Sciatic nerve (tissue), 2 donors: ENCODE data around the gene TM7SF3. TPM values are rescaled to one million over a fixed set of nuclear protein-coding genes. Genes with fewer than 3 reads are reported as not detected.
"Not testable (repeated sequence)": the region's sequence is repeated elsewhere in the genome, so short reads cannot be mapped to it uniquely, and the experiment has no call there.

ENCODE experiments used
- ATAC-seq: fragments of 200-7000 bp; cut with Tn5 transposase; one replicate; pipeline ENCODE4 v1.9.1; 2020; ENCODE audit warnings: mild to moderate bottlenecking, moderate library complexity
- DNase-seq: peaks from one replicate; pipeline ENCODE4 v3.0.0-alpha.2; 2020; ENCODE audit warnings: low spot score
- intact Hi-C: fragments of 100-400 bp; cut with DNase I; formaldehyde crosslinking; loops from one replicate; pipeline ENCODE4 v1.14.2; 2022
- total RNA-seq: library from RNA; stranded (reverse); fragmentation: NEBNext Ultra II Directional; extraction: Animal tissue kit (Norgen Biotek cat#: 25700); gene quantifications from one replicate; pipeline ENCODE4 v1.2.1, GENCODE V29; 2021
- donor health status: DM: no; HTN: no; CAD: no.
- donor health status: DM: no; HTN: no; CAD: no.

The TM7SF3 gene, protein sequence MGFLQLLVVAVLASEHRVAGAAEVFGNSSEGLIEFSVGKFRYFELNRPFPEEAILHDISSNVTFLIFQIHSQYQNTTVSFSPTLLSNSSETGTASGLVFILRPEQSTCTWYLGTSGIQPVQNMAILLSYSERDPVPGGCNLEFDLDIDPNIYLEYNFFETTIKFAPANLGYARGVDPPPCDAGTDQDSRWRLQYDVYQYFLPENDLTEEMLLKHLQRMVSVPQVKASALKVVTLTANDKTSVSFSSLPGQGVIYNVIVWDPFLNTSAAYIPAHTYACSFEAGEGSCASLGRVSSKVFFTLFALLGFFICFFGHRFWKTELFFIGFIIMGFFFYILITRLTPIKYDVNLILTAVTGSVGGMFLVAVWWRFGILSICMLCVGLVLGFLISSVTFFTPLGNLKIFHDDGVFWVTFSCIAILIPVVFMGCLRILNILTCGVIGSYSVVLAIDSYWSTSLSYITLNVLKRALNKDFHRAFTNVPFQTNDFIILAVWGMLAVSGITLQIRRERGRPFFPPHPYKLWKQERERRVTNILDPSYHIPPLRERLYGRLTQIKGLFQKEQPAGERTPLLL
- total RNA-seq: 58.9 TPM

DNA sequence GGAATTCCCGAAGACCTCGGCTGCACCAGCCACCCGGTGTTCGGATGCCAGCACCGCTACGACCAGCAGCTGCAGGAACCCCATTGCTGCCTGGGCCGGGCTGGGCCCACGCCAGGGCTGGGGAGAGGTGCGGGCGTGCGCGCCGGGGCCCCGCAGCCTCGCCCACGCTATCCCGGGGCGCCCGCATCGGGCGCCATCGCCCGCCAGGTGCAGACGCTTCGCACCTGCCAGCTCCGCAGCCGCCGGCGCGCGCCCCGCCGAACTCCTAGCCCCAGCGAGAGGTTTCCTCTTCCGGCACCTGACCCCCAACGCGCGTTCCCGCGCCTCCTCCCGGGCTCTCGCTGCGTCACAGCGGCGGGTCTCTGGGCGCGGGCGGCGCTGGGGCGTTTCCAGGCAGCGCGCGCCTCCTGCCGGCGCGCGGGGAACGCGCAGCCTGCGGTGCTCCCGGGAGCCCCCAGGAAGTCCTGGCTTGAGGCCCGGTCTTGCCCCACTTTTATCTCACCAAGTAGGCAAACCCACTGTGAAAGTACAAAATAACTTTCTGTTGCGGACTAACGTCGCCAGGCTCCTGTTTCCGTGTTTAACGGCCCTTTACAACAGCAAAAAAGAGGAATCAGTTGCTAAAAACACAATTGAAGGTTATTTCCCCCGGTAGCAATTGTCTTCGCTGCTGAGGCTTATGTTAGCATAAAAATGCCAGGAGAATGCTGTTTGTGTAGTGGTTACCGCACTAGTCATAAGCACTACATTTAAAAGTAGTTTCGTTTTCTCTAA, at the start of gene TM7SF3:
TSS of gene TM7SF3 (minus strand) at position 300 of the 774 bp plus-strand sequence. CDS start at position 84, 216 bp downstream.
- peak; percentile 93 for ATAC-seq
- intact Hi-C loops: loop anchor here (10.0 kb wide), 1 partner anchor 291 kb away; no protein-coding TSS in a partner anchor
- DNase-seq: peak; percentile 95

DNA sequence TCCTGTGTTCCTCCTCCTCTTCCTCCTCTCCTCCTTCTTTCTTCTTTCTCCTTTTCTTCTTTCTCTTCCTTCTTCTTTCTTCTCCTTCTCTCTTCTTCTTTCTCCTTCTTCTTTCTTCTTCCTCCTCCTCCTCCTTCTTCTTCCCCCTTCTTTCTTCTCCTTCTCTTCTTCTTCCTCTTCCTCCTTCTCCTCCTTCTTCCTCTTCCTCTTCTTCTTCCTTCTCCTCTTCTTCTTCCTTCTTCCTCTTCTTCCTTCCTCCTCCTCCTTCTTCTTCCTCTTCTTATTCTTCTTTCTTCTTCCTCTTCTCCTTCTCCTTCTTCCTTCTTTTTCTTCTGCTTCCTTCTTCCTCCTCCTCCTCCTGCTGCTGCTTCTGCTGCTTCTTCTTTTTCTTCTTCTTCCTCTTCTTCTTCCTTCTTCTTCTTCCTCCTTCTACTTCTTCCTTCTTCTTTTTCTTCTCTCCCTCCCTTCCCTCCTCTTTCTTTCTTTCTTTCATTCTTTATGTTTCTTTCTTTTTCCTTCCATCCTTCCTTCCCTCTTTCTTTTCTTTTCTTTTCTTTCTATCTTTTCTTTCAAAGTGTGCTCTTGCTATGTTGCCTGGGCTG, 49.2 kb upstream of the TM7SF3 start:
- intact Hi-C loops: no loop called here
- ATAC-seq: no peak
- no peak for DNase-seq

DNA sequence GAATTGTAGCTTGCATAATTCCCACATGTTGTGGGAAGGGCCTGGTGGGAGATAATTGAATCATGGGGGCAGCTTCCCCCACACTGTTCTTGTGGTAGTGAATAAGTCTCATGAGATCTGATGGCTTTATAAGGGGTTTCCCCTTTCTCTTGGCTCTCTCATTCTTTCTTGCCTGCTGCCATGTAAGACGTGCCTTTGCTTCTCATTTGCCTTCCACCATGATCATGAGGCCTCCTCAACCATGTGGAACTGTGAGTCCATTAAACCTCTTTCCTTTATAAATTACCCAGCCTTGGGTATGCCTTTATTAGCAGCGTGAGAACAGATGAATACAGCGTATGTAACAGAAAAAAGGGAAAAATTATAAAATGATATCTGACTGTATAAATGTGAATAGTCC, 47.1 kb upstream of the TM7SF3 start:
- ATAC-seq: no peak
- intact Hi-C loops: no loop called here
- DNase-seq: no peak

DNA sequence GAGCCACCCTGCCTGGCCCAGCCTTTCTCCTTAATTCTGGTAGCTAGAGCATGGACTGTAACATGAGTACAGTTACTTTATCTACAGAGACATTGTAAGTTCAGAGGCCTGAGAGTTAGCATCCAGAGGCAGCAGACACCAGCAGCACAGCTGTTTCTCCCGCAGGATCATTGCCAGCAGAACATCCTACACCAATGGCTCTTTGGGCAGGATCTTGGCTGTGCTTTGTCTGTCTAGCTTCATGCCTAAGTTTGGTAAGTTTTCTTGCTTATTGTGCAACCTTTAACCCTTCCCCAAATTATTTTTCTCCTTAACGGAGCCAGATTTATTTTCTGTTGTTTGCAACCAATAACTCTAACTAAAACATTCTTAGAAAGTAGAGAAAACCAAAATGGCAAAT, 46.6 kb upstream of the TM7SF3 start:
- intact Hi-C loops: no loop called here
- ATAC-seq: no peak
- DNase-seq: no peak

DNA sequence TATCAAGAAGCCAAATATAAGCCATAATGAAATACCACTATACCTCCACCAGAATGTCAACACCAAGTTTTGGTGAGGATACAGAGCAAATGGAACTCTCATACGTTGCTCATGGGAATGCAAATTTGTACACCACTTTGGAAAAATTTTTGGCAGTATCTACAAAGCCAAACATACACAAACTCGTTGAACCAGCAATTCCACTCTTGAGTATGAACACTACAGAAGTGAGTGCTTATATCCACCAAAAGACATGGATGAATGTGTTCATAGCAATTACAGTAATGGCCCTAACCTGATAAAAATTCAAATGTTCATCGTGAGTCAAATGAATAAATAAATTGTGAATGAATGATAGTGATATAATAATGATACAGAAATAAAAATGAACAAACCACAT, 43.4 kb upstream of the TM7SF3 start:
- DNase-seq: no peak
- intact Hi-C loops: no loop called here
- no peak for ATAC-seq

DNA sequence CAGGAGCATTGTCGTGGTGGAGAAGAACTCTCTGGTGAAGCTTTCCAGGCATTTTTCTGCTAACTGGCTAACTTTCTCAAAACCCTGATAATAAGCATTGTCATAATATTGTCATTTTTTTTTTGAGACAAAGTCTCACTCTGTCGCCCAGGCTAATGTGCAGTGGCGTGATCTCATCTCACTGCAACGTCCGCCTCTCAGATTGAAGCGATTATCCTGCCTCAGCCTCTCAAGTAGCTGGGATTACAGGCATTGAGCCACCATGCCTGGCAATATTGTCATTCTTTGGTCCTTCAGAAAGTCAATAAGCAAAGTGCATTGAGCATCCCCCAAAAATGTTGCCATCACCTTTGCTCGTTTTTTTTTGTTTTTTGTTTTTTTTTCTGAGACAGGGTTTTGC, 41.8 kb upstream of the TM7SF3 start:
- DNase-seq: no peak
- ATAC-seq: no peak
- intact Hi-C loops: no loop called here

DNA sequence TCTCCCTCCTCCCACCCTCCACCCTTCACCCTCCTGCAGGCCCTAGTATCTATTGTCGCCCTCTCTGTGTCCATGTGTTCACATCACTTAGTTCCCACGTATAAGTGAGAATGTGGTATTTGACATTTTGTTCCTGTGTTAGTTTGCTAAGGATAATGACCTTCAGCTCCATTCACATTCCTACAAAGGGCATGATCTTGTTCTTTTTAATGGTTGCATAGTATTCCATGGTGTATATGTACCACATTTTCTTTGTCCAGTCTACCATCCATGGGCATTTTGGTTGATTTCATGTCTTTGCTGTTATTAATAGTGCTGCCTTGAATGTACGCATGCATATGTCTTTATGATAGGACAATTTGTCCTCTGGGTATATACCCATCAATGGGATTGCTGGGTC, 38.6 kb upstream of the TM7SF3 start:
- intact Hi-C loops: no loop called here
- no peak for ATAC-seq
- no peak for DNase-seq

DNA sequence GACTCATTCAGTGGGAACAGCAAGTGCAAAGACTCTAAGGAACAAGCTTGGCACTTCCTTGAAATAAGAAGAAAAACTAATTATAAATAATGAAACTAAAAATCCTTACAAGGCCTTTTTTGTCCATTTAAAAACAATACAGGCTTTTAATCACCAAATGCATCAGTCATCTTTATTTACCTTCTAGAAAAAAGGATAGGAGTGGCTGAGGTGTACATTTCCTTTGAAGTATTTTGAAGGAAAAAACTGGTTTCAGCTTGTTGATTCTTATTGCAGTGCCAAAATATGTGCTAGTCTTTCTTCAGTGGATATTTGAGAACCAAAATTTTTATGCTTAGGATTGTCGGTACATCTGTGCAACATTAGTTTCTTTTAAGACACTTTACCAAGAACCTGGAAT, 38.0 kb upstream of the TM7SF3 start:
- no peak for DNase-seq
- ATAC-seq: no peak
- intact Hi-C loops: no loop called here

DNA sequence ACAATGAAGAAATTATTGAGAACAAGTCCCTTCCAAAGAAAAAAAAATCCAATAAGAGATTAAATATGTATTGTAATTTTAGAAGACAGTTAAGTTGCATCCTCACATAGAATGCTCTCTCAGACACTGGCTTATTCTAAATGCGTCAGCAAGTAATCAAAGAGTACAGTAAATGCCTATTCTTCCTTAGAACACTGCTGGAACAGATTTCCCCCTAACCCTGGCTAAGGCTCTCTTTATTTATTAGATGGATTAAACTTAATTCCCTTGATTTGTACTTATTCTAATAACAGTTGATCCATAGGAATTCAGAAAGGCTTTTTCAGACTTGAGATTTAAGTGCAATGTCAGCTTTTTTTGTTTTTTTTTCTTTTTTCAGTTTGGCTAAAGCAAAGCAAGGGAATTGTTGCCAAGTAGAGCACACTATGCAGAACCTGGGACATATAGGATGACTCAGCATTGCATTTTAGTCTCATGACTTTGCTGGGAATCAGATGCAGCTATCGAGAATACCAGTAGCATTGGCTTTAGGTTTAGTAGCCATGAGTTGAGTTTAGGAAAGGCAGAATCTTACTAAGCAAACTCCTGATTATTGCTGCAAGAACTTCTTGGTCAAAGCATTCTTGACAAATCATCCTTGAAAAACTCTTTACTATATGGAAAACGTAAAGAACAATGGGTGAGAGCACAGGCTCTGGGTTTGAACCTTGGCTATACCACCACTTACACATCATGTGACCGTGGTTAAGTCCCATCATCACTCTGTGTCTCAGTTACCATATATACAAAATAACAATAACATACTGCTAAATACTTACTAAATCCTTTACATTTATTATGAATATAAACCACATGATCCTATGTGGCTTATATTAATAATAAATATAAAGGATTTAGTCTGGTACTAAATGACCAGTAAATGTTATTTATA, 34.9 kb upstream of the TM7SF3 start:
- DNase-seq (no peak), ATAC-seq (no peak)
- intact Hi-C loops: no loop called here

DNA sequence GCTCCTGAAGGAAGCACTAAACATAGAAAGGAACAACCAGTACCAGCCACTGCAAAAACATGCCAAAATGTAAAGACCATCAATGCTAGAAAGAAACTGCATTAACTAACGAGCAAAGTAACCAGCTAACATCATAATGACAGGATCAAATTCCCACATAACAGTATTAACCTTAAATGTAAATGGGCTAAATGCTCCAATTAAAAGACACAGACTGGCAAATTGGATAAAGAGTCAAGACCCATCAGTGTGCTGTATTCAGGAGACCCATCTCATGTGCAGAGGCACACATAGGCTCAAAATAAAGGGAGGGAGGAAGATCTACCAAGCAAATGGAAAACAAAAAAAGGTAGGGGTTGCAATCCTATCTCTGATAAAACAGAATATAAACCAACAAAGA, 27.8 kb upstream of the TM7SF3 start:
- ATAC-seq, DNase-seq, intact Hi-C loops: not testable (repeated sequence)

DNA sequence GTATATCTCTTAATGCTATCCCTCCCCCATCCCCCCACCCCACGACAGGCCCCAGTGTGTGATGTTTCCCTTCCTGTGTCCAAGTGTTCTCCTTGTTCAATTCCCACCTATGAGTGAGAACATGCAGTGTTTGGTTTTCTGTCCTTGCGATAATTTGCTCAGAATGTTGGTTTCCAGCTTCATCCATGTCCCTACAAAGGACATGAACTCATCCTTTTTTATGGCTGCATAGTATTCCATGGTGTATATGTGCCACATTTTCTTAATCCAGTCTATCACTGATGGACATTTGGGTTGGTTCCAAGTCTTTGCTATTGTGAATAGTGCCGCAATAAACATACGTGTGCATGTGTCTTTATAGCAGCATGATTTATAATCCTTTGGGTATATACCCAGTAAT, 26.5 kb upstream of the TM7SF3 start:
- DNase-seq, ATAC-seq, intact Hi-C loops: not testable (repeated sequence)

DNA sequence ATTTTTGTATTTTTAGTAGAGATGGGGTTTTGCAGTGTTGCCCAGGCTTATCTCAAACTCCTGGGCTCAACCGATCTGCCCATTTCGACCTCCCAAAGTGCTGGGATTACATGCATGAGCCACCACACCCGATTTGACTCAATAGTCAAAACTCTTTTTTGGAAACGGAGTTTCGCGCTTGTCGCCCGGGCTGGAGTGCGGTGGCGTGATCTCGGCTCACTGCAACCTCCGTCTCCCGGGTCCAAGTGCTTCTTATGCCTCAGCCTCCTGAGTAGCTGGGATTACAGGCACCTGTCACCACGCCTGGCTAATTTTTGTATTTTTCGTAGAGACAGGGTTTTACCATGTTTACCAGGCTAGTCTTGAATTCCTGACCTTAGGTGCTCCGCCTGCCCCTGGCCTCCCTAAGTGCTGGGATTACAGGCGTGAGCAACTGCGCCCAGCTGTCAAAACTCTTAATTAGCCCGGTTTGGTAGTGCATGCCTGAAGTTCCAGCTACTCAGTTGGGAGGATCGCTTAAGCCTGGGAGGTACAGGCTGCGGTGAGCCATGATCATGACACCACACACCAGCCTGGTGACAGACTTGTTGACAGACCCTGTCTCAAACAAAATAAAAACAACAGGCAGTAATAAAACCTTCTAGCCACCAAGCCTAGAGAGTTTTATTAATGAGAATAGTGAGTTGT, 20.6 kb upstream of the TM7SF3 start:
- ATAC-seq: no peak

DNA sequence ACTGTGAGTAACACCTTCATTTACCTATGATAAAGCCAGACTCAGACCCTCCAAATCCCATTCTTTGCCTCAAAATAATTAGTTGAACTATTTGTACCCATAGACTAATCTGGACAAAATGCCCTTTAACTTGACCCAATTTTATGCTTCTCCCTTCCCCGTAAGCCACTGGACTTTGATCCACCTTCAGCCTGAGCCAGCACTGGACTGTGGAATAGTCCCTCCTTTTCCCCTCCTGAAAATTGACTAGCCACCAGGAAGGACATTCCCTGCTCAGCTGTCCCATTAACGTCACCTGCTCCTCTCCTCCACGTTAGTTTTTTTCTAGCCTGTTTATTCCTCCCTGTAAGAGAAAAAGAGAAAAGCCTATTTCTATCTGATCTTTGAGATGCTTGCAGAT, 18.5 kb upstream of the TM7SF3 start:
- intact Hi-C loops: no loop called here
- ATAC-seq (no peak), DNase-seq (no peak)

More for the DNA sequence above, 20.6 kb upstream of the TM7SF3 start:
- intact Hi-C loops: no loop called here
- DNase-seq: no peak

DNA sequence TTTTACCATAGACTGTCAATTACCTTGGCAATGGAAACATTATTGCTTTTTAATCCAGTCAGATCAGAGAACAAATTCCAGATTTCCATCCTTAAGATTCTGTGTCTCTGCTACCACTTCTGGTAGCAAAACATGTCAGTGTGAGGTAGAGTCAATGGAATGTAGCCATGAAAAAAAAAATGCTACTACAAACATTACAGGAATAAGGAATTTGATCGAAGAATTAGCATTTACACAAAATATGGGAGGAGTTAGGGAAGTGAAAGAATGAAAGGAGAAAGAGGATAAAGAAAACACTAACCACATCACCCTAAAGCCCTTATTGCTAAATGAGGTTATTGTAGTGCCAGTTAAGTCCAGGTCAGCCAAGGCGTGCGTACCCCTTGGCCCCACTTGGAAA, 17.3 kb upstream of the TM7SF3 start:
- no peak for ATAC-seq
- intact Hi-C loops: no loop called here
- DNase-seq: no peak

DNA sequence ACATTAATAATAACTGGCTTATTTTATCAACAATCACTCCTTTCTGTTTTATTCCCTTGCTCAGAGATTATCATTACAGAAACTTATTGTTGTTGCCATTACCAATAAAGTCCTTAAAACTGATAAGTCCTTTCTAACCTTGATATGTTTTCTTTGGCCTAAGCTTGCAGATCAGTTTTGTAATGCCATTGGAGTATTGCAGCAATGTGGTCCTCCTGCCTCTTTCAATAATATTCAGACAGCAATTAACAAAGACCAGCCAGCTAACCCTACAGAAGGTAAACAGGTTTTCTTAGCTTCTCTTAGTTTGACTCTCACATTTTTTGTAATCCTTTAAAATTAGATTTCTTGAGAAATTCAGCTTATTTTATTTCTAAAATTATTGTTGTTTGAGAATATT, 12.1 kb upstream of the TM7SF3 start:
- no peak for ATAC-seq
- intact Hi-C loops: no loop called here
- DNase-seq: no peak

DNA sequence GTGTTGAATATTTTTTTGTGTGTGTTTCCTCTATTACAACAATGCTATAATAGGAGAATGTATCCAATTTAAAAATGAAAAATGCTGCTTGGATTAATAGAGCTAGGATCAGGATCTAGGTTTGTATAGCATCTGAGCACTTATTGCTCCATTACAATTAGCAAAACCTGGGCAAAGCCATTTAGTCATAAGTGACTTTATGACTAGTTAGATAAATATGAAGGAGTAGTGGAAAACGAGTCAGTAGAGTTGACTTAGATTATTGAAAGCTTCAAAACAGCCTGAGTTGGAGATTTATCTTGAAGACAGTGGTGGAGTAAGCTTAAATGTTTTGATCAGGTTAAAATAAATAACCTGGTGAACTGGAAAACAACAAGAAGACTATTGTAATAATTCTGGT, 10.9 kb upstream of the TM7SF3 start:
- intact Hi-C loops: no loop called here
- DNase-seq: no peak
- ATAC-seq: no peak

DNA sequence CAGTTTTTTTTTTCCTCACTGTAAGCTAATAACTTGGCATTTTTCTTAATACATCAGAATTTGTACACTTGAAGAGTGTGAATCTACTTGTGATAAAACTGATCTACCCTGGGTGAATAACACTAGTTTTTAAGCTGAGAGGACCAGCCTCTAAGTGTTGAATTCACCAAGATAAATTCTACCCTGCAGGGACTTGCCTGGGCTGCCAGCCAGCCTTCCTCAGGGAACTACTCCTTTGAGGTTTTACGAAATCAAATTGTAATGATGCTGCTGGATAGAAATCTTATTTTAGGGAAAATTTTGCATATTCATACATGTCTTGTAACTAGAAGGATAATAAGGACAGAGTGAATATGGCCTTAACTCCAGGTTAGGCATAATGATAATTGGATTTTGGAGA, 10.1 kb upstream of the TM7SF3 start:
- intact Hi-C loops: no loop called here
- DNase-seq: no peak
- no peak for ATAC-seq

DNA sequence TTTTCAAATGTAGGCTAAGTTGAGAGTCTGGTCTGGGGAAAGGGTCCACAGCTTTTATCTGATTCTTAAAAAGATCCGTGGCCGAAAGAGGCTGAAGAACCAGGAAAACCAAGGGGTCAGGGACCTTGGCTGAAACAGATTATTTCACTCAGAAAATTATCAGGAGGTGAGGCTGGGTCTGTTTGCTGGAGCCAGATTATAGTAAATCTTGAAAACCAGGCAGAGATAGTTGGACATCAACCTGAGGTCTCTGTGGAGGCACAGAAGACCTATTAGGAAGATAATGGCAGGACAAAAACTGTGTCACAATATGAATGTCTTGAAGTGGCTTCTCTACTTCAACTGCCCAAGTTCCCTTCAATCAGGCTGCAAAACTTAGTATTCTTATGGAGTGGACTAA, 6.6 kb upstream of the TM7SF3 start:
- intact Hi-C loops: no loop called here
- ATAC-seq (no peak), DNase-seq (no peak)
